CD4-positive, CD25-positive, alpha-beta regulatory T cell (primary cell): Measurements from ENCODE around the gene BAIAP2L2. TPM values are rescaled to one million over a fixed set of nuclear protein-coding genes. Genes with fewer than 3 reads are reported as not detected.

Source experiments
- ATAC-seq, 2 donors: fragments of 150-1000 bp; cut with Tn5 transposase; one replicate each; pipeline ENCODE4 v1.10.0; 2021; ENCODE audit warnings: low read depth in 2 of 2, moderate number of reproducible peaks in 2 of 2, moderate library complexity in 1 of 2
- DNase-seq, 3 donors: peaks; one replicate each; pipeline versions ENCODE4 v3.0.0 to v3.0.0-alpha.2; 2012 to 2022; ENCODE audit warnings: mixed read lengths in 1 of 3
- H3K27ac ChIP-seq: one replicate; pipeline ENCODE4 v1.7.0; 2013; ENCODE audit warnings: mild to moderate bottlenecking, low read length; ENCODE audit not compliant: insufficient read depth, poor library complexity, severe bottlenecking
- H3K27me3 ChIP-seq: one replicate; pipeline ENCODE4 v1.7.0; 2013; ENCODE audit warnings: low read length; ENCODE audit not compliant: control insufficient read depth, insufficient read depth
- H3K36me3 ChIP-seq: one replicate; pipeline ENCODE4 v1.7.0; 2013; ENCODE audit warnings: mild to moderate bottlenecking, low read length, moderate library complexity; ENCODE audit not compliant: control insufficient read depth, insufficient read depth
- H3K4me1 ChIP-seq: 2 replicates; pipeline ENCODE4 v1.7.0; 2013; ENCODE audit warnings: mild to moderate bottlenecking, low read length; ENCODE audit not compliant: insufficient read depth, control insufficient read depth, poor library complexity, severe bottlenecking
- H3K4me3 ChIP-seq: one replicate; pipeline ENCODE4 v1.7.0; 2013; ENCODE audit warnings: low read depth, mild to moderate bottlenecking, low read length, moderate library complexity
- H3K9me3 ChIP-seq, 2 experiments: 1 replicate in 1 of 2; 2 replicates in 1 of 2; pipeline ENCODE4 v1.7.0; 2013; ENCODE audit warnings: low read length in 2 of 2, mild to moderate bottlenecking in 1 of 2, moderate library complexity in 1 of 2; ENCODE audit not compliant: control insufficient read depth in 2 of 2
- H3K27ac Mint-ChIP-seq, 3 donors: one replicate each; pipeline ENCODE4 v1.8.0; 2020 to 2022; ENCODE audit warnings: mild to moderate bottlenecking in 3 of 3, mixed read lengths in 3 of 3, moderate library complexity in 2 of 3
- H3K27me3 Mint-ChIP-seq: one replicate; pipeline ENCODE4 v1.8.0; 2022; ENCODE audit warnings: mild to moderate bottlenecking, mixed read lengths
- H3K36me3 Mint-ChIP-seq: one replicate; pipeline ENCODE4 v1.8.0; 2020; ENCODE audit warnings: mixed read lengths
- H3K4me1 Mint-ChIP-seq, 4 donors: one replicate each; pipeline ENCODE4 v1.8.0; 2020 to 2022; ENCODE audit warnings: mixed read lengths in 4 of 4, mild to moderate bottlenecking in 1 of 4
- H3K4me3 Mint-ChIP-seq, 4 donors: one replicate each; pipeline ENCODE4 v1.8.0; 2020 to 2022; ENCODE audit warnings: mild to moderate bottlenecking in 4 of 4, mixed read lengths in 4 of 4, moderate library complexity in 3 of 4
- H3K9me3 Mint-ChIP-seq, 7 donors: one replicate each; pipeline ENCODE4 v1.8.0; 2020 to 2022; ENCODE audit warnings: mixed read lengths in 7 of 7, mild to moderate bottlenecking in 3 of 7, moderate library complexity in 2 of 7
- polyA plus RNA-seq, 4 donors: library from polyadenylated mRNA; unstranded; fragments of 300-500 nt; fragmentation: Illumina TruSeq; gene quantifications; one replicate each; pipeline ENCODE4 v1.2.3, GENCODE V29; 2021
- total RNA-seq: library from RNA; stranded (reverse); gene quantifications from one replicate; pipeline ENCODE4 v1.2.3, GENCODE V29; 2022

The BAIAP2L2 gene
- total and polyA plus RNA-seq, 5 donors from 2014 or later = 1.2 TPM; not detected in 4

DNA sequence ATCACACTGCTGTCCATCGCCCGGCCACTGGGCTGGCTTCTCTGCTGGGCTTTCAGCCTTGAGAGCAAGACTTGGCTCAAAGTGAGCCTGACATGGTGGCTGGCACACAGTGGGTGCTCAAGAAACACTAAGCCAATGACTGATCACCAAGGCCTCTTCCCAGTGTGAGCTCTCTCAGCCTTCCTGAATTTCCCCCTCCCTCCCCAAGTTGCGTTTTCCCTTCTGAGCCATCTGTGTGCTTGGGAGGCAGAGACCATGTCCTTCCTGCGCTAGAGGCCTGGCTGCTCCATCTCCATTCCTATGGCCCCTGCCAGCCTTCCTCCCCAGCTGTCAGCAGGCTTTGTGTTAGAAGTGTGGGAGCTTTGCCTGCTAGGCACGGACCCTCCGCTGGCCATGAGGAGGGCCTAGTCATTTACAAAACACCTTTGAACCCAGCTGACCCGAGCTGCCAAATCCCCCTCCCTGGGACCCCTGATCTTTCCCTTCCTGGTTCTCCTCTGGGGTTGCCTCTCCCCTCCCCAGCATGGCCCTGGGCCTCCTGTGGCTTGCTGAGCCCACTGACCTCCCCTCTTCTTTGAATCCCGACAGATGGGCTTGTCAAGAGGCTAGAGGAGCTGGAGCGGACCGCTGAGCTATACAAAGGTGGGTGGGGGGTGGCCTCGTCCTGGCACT is 40.1 kb downstream of the BAIAP2L2 start:
- Histone ChIP-seq H3K4me1 (no peaks in the 10 kb centered on the region), H3K4me3 (no peak overlapping the region), H3K9me3 (no peaks in the 10 kb centered on the region), H3K36me3 (peaks cover 31% of the 10 kb centered on the region), H3K27me3 (no peaks in the 10 kb centered on the region), H3K27ac (no peak overlapping the region)
- Mint-ChIP-seq H3K4me1 (no peaks in the 10 kb centered on the region), H3K36me3 (peaks cover 34% of the 10 kb centered on the region), H3K27ac (no peak overlapping the region), H3K4me3 (no peak overlapping the region), H3K9me3 (peaks cover 0 to 2% (median 0%) of the 10 kb centered on the region in 7 donors), H3K27me3 (no peaks in the 10 kb centered on the region)
- ATAC-seq = no peak
- DNase-seq = no peak

DNA sequence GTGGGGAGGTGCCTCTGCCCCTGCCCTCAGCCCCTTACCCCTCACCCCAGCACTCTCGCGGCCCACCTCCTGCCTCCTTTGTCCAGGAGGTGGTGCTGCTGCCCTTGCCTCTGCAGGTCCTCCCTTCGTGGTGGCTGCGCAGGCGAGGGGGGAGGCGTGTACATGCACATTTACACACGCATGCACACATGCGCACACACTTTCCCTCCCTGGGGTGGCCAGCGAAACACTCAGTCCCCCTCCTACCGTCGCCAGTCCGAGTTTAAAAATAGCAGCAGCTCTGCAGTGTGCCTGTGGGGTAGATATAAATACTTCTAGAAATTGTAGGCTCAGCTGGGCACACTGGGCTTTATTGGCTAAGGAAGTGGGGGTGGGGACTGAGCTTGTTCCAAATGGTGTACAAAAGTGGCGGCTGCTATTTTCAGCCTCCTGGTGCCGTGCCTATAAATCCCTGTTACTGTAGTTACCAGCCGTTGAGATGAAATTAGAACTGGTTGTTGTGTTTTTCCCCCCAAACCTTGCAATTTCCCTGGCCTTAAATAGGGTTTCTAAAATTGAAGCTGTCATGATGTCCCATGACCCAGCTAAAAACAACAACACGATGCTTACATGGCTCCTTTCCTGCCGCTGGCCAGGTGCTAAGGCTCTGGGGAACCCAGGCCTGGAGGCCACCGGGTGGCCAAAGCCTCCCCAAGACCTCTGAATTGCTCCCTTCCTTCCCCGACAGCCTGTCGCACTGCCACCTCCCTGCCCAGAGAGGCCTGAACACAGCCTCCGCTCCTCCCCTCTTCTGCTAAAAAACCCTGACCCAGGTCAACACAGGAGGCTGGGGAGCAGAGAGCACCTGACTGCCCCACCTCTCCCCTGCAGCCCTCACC is 40.9 kb downstream of the BAIAP2L2 start:
- Histone ChIP-seq H3K9me3 (no peaks in the 10 kb centered on the region), H3K36me3 (peaks cover 37% of the 10 kb centered on the region), H3K4me3 (no peak overlapping the region), H3K4me1 (no peaks in the 10 kb centered on the region), H3K27ac (no peak overlapping the region), H3K27me3 (no peaks in the 10 kb centered on the region)
- DNase-seq = no peak
- no peaks in the 10 kb centered on the region for H3K27me3 Mint-ChIP-seq
- peaks cover 0 to 2% (median 0%) of the 10 kb centered on the region in 7 donors for H3K9me3 Mint-ChIP-seq
- no peak overlapping the region for H3K4me3 Mint-ChIP-seq
- peak overlapping the region in 1 of 3 donors; percentile 43 for H3K27ac Mint-ChIP-seq
- H3K36me3 Mint-ChIP-seq = peaks cover 34% of the 10 kb centered on the region
- no peak for ATAC-seq
- H3K4me1 Mint-ChIP-seq = no peaks in the 10 kb centered on the region

DNA sequence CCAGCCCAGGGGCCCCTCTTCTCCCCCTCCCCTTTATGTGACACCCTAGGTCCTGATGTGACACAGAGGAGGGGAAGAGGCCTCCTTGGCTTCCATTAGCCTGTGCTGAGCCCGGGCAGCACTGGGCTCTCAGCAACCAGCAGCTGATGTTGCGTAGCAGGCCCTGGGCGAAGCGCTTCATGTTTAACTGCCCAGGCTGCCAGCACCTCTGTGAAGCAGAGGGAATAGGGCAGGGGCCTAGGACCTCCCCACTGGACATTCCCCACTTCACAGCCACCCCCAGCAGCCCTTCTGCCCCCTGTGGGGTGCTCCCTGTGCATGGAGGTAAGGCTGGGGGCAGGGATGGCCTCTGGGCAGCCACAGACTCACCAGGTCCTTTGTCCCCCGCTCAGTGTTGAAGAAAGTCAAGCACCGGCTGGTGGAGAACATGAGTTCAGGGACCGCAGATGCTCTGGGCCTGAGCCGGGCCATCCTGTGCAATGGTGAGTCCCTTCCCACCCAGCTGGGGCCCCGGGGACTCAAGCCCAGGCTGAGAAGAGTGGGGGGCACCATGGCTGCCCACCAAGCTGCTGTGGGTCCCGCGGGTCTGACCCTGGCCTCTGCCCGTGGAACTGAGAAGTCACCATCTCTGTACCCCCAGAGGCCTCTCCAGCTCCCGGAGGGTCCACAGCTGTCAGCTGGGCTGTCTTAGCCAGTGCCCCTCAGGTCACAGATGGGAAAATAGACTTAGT is 41.7 kb downstream of the BAIAP2L2 start:
- Mint-ChIP-seq H3K9me3 (peaks cover 0 to 2% (median 0%) of the 10 kb centered on the region in 7 donors), H3K4me3 (no peak overlapping the region)
- no peaks in the 10 kb centered on the region for H3K27me3 ChIP-seq

DNA sequence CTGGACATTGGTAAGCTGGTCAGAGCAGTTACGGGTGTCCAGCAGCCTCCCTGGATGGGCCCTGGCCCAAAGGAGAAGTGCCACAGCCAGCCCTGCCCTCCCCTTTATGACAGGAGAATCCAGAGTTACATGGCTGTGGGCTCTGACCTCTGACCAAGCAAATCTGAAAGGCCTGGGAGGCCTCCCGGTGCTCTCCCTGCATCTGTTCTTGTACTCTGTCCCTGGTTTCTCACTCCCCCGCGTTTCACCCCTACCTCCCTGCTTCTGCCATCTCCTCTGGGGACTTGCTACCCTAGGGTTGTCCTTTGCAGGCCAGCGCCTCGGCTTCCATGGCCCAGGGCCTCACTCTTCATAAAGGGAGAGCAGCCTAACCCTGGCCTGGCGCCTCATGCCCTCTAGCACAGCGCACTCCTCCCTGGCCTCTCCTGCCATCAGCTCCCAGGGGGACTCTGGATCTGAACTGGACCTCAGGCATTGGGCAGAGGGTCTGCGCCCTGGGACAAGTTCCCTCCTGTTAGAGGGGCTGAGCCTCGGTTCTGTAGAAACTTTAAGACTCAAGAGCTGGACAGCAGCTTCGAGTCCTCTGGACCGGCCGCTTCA is 42.6 kb downstream of the BAIAP2L2 start:
- Mint-ChIP-seq H3K4me1 (no peaks in the 10 kb centered on the region), H3K4me3 (no peak overlapping the region), H3K27ac (no peak overlapping the region), H3K36me3 (peaks cover 31% of the 10 kb centered on the region), H3K9me3 (peaks cover 0 to 2% (median 0%) of the 10 kb centered on the region in 7 donors), H3K27me3 (no peaks in the 10 kb centered on the region)
- Histone ChIP-seq H3K9me3 (no peaks in the 10 kb centered on the region), H3K36me3 (peaks cover 37% of the 10 kb centered on the region), H3K27me3 (no peaks in the 10 kb centered on the region), H3K27ac (no peak overlapping the region), H3K4me1 (no peaks in the 10 kb centered on the region), H3K4me3 (no peak overlapping the region)
- no peak for DNase-seq
- ATAC-seq = no peak

More for the DNA sequence above, 41.7 kb downstream of the BAIAP2L2 start:
- Mint-ChIP-seq H3K27me3 (no peaks in the 10 kb centered on the region), H3K36me3 (peaks cover 34% of the 10 kb centered on the region), H3K4me1 (no peaks in the 10 kb centered on the region), H3K27ac (peak overlapping the region in 1 of 3 donors; percentile 56)
- no peak overlapping the region for H3K4me3 ChIP-seq
- no peaks in the 10 kb centered on the region for H3K9me3 ChIP-seq
- DNase-seq = no peak
- no peak for ATAC-seq
- H3K4me1 ChIP-seq = no peaks in the 10 kb centered on the region
- H3K36me3 ChIP-seq = peaks cover 35% of the 10 kb centered on the region
- H3K27ac ChIP-seq = no peak overlapping the region

DNA sequence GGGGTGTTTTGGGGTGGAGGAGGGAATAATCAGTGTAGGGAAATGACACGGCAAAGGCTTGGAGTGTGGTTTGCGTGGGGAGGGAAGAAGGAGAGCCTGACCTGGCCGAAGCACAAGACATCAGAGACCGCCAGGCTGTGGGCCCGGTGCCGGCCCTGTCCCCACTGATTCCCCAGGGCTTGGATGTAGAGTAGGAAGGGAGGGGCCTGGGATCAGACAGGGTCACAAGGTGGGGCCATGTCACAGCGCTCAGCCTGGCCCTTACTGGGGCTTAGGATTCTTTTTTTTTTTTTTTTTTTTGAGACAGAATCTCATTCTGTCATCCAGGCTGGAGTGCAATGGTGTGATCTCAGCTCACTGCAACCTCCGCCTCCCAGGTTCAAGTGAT is 43.5 kb downstream of the BAIAP2L2 start:
- no peak for DNase-seq
- Histone ChIP-seq H3K9me3 (no peaks in the 10 kb centered on the region), H3K27me3 (no peaks in the 10 kb centered on the region), H3K27ac (no peak overlapping the region), H3K4me1 (no peaks in the 10 kb centered on the region), H3K4me3 (no peak overlapping the region), H3K36me3 (peaks cover 40% of the 10 kb centered on the region)
- Mint-ChIP-seq H3K4me3 (no peak overlapping the region), H3K27me3 (no peaks in the 10 kb centered on the region), H3K4me1 (peaks cover 0 to 3% (median 0%) of the 10 kb centered on the region in 4 donors), H3K36me3 (peaks cover 29% of the 10 kb centered on the region), H3K9me3 (peaks cover 0 to 2% (median 0%) of the 10 kb centered on the region in 7 donors), H3K27ac (no peak overlapping the region)
- no peak for ATAC-seq

DNA sequence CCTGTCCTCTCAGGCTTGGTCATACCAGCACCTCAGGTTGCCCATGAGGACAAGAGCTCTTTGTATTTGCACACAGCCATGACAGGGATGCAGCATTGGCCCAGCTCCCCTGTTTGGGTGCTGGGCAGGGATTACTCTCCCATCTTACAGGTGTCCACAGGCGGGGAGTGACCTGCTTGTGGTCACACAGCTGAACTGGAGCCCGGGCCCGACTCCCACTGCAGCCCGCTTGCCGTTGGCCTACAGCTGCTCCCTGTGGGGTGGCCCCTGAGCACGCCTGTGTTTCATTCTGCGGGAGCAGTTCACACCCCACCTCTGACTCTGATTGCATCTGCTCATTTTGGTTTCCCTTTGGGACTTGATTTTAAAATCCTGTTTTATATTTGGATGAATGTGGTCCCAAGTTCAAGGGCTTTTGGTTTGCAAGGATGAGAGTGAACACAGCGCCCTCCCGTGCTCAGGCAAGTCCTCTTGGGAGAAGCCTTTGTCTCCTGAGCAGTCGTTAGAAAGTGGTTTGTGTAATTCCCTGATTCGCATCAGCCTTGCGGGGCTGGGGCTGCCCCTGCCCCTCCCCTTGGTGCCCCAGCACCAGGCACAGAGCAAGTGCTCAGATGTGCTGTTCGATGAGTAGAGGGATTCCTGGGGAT is 44.0 kb downstream of the BAIAP2L2 start:
- Histone ChIP-seq H3K4me3 (no peak overlapping the region), H3K27me3 (no peaks in the 10 kb centered on the region), H3K36me3 (peaks cover 40% of the 10 kb centered on the region), H3K4me1 (no peaks in the 10 kb centered on the region), H3K9me3 (no peaks in the 10 kb centered on the region), H3K27ac (no peak overlapping the region)
- H3K9me3 Mint-ChIP-seq = peaks cover 0 to 2% (median 0%) of the 10 kb centered on the region in 7 donors
- ATAC-seq = no peak
- H3K36me3 Mint-ChIP-seq = peaks cover 33% of the 10 kb centered on the region
- no peak for DNase-seq
- H3K4me3 Mint-ChIP-seq = no peak overlapping the region
- no peaks in the 10 kb centered on the region for H3K27me3 Mint-ChIP-seq
- H3K27ac Mint-ChIP-seq = no peak overlapping the region
- H3K4me1 Mint-ChIP-seq = peaks cover 0 to 5% (median 1%) of the 10 kb centered on the region in 4 donors

DNA sequence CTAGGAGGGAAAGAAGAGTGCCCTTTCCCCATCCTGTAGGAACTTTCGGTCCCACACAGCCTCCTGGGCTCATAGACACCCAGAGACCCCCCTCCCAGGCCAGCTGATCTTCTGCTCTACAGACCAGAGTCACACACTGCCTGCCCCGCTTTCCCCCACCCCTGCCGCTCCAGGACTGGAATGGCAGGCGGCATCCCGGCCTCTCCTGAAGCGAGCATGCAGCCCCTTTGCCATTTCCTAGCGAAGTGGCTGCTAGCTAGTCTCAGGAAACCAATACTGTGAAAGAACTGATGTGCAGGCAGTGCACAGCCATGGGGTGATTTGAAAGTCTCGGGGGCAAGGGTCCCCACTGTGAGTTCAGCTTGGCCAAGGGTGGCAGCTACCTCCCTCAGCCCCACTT is 44.9 kb downstream of the BAIAP2L2 start:
- peaks cover 0 to 5% (median 1%) of the 10 kb centered on the region in 4 donors for H3K4me1 Mint-ChIP-seq
- Histone ChIP-seq H3K9me3 (no peaks in the 10 kb centered on the region), H3K27ac (no peak overlapping the region), H3K27me3 (no peaks in the 10 kb centered on the region), H3K4me1 (no peaks in the 10 kb centered on the region), H3K36me3 (peaks cover 38% of the 10 kb centered on the region), H3K4me3 (no peak overlapping the region)
- peaks cover 0 to 2% (median 0%) of the 10 kb centered on the region in 7 donors for H3K9me3 Mint-ChIP-seq
- DNase-seq (no peak), ATAC-seq (no peak)
- no peaks in the 10 kb centered on the region for H3K27me3 Mint-ChIP-seq
- no peak overlapping the region for H3K4me3 Mint-ChIP-seq
- H3K36me3 Mint-ChIP-seq = peaks cover 35% of the 10 kb centered on the region
- no peak overlapping the region for H3K27ac Mint-ChIP-seq
